ENCODE measurements around the gene KDM5A.
"Not testable (repeated sequence)": the region's sequence is repeated elsewhere in the genome, so short reads cannot be mapped to it uniquely, and the experiment has no call there.

- TF ChIP-seq, protein P1, sequence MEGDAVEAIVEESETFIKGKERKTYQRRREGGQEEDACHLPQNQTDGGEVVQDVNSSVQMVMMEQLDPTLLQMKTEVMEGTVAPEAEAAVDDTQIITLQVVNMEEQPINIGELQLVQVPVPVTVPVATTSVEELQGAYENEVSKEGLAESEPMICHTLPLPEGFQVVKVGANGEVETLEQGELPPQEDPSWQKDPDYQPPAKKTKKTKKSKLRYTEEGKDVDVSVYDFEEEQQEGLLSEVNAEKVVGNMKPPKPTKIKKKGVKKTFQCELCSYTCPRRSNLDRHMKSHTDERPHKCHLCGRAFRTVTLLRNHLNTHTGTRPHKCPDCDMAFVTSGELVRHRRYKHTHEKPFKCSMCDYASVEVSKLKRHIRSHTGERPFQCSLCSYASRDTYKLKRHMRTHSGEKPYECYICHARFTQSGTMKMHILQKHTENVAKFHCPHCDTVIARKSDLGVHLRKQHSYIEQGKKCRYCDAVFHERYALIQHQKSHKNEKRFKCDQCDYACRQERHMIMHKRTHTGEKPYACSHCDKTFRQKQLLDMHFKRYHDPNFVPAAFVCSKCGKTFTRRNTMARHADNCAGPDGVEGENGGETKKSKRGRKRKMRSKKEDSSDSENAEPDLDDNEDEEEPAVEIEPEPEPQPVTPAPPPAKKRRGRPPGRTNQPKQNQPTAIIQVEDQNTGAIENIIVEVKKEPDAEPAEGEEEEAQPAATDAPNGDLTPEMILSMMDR (conservative IDR thresholded peaks at IDR 0.05; ENCODE audit: low read length), result not testable (repeated sequence)
- TF ChIP-seq EZH2phosphoT487 (IDR thresholded peaks at IDR 0.05; ENCODE audit: borderline replicate concordance, low read depth, low read length), result not testable (repeated sequence)
Observed at GRCh38 chr12:343036-343435, 46.1 kb downstream of the KDM5A start.
